ENCODE measurements around the gene ZBTB38. TPM values are rescaled to one million over a fixed set of nuclear protein-coding genes. Genes with fewer than 3 reads are reported as not detected.

Gene ZBTB38
- total RNA-seq, 1 donor from 2014 or later = 24.5 TPM

DNA sequence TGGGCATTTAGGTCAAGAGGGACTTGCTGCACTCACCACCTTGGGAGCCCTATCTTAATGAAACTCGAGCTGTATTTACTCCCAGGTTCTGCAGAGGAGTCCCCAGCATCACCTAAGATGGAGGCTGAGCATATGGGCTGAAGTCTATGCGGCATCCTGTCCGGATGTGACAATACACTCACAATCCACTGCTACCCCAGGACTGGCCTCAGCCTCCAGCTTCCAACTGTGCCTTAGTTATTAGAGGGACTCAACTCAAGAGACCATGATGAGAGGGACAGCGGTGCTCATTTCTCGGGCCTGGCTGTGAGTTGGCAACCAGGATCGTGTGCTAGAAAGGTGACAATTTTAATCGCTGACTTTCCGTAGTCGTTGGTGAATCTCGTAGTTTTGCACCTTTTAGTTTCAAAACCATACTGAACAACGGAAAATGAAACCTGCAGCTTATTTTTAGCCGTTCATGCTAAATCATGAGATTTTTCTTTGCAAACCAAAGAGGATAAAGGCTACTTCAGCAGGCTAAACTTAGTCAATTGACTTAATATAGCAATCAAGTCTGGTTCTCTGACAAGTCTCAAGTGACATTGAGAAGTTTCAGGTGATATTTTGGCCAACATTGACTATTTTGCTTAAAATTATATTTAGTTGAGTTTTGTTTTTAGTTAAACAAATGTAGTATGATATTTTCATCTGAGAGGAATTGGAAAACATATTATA lies 11.1 kb downstream of the ZBTB38 start:
- Mint-ChIP-seq H3K36me3 (peaks cover 25% of the 10 kb centered on the region), H3K4me3 (no peak overlapping the region), H3K27me3 (ENCODE audit: insufficient read depth, low read depth) (peaks cover 3% of the 10 kb centered on the region), H3K9me3 (no peaks in the 10 kb centered on the region), H3K27ac (no peak overlapping the region), H3K4me1 (peaks cover 20% of the 10 kb centered on the region)
- Histone ChIP-seq H3F3A (ENCODE audit: low read depth) (no peaks in the 10 kb centered on the region), H3K9me3 (ENCODE audit: low read depth) (no peaks in the 10 kb centered on the region), H3K27ac (no peak overlapping the region), H3K79me2 (ENCODE audit: low read depth) (no peaks in the 10 kb centered on the region), H3K4me3 (no peak overlapping the region), H3K36me3 (no peaks in the 10 kb centered on the region), H3K27me3 (no peaks in the 10 kb centered on the region), H2AFZ (replicated peaks) (no peak overlapping the region), H3K4me1 (peaks cover 16% of the 10 kb centered on the region), H4K20me1 (ENCODE audit: low read depth) (no peaks in the 10 kb centered on the region), H3K4me2 (no peak overlapping the region), H3K9ac (no peak overlapping the region)
- DNase-seq (ENCODE audit: low spot score) = no peak
- TF ChIP-seq, protein P1, sequence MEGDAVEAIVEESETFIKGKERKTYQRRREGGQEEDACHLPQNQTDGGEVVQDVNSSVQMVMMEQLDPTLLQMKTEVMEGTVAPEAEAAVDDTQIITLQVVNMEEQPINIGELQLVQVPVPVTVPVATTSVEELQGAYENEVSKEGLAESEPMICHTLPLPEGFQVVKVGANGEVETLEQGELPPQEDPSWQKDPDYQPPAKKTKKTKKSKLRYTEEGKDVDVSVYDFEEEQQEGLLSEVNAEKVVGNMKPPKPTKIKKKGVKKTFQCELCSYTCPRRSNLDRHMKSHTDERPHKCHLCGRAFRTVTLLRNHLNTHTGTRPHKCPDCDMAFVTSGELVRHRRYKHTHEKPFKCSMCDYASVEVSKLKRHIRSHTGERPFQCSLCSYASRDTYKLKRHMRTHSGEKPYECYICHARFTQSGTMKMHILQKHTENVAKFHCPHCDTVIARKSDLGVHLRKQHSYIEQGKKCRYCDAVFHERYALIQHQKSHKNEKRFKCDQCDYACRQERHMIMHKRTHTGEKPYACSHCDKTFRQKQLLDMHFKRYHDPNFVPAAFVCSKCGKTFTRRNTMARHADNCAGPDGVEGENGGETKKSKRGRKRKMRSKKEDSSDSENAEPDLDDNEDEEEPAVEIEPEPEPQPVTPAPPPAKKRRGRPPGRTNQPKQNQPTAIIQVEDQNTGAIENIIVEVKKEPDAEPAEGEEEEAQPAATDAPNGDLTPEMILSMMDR (IDR thresholded peaks at IDR 0.05) = no peak
- TF ChIP-seq EZH2phosphoT487 (IDR thresholded peaks at IDR 0.05) = no peak
- no peak for TF ChIP-seq EZH2 (IDR thresholded peaks at IDR 0.05)

DNA sequence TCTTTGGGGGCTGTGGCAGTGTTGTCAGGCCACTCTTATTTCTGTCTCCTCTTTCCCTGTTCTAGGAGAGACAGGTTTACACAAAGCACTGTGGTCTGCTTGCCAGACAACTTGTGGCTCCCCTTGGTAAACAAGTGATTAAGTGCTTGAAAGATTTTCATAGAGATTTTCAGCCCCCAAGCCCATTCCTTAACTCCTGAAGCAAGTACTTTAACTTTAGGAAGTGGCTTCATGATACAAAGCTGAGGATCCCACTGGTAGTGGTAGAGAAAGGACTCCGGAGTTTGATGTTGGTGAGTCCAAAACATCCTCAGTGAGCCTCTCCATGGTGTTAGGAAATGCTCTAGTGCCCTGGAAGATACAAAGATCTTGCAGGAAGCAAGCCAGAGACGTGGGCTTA lies 12.0 kb downstream of the ZBTB38 start:
- Mint-ChIP-seq H3K27me3 (ENCODE audit: insufficient read depth, low read depth) (peaks cover 3% of the 10 kb centered on the region), H3K27ac (no peak overlapping the region), H3K4me1 (peaks cover 25% of the 10 kb centered on the region), H3K9me3 (no peaks in the 10 kb centered on the region), H3K36me3 (peaks cover 25% of the 10 kb centered on the region), H3K4me3 (no peak overlapping the region)
- no peaks in the 10 kb centered on the region for H3K9me3 ChIP-seq (ENCODE audit: low read depth)
- H3F3A ChIP-seq (ENCODE audit: low read depth) = no peaks in the 10 kb centered on the region
- no peak overlapping the region for H3K9ac ChIP-seq
- no peak overlapping the region for H2AFZ ChIP-seq (replicated peaks)
- no peaks in the 10 kb centered on the region for H3K27me3 ChIP-seq
- H3K36me3 ChIP-seq = no peaks in the 10 kb centered on the region
- no peak overlapping the region for H3K4me3 ChIP-seq
- H4K20me1 ChIP-seq (ENCODE audit: low read depth) = no peaks in the 10 kb centered on the region
- H3K79me2 ChIP-seq (ENCODE audit: low read depth) = no peaks in the 10 kb centered on the region
- TF ChIP-seq EZH2 (IDR thresholded peaks at IDR 0.05) (no peak), EZH2phosphoT487 (IDR thresholded peaks at IDR 0.05) (no peak)
- TF ChIP-seq, protein P1 (IDR thresholded peaks at IDR 0.05) = no peak
- no peak overlapping the region for H3K27ac ChIP-seq
- H3K4me1 ChIP-seq = peaks cover 16% of the 10 kb centered on the region
- DNase-seq (ENCODE audit: low spot score) = no peak
- H3K4me2 ChIP-seq = peak overlapping the region; percentile 8

DNA sequence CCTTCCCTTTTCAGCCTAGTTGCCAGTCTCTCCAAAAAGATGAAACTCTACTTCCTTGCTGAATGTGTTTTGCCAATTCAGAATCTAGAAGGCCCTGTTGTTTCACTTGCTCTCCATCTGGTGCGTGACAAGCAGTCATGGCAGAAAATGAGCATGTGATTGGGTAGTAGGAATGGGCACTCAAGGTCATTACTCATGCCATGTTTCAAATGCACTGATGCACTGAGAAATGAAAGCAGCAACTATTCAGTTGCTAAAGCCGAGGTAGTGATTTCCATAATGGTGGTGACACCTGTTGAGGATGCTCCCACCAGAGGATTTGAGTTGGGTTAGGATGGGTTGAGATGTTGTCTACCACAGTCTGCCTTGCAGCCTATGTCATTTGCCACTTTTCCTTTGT lies 12.7 kb downstream of the ZBTB38 start:
- Histone ChIP-seq H3F3A (ENCODE audit: low read depth) (no peaks in the 10 kb centered on the region), H3K27ac (no peak overlapping the region), H3K9me3 (ENCODE audit: low read depth) (no peaks in the 10 kb centered on the region), H3K4me1 (peaks cover 16% of the 10 kb centered on the region), H3K4me3 (no peak overlapping the region), H2AFZ (replicated peaks) (no peak overlapping the region), H3K4me2 (peak overlapping the region; percentile 8), H4K20me1 (ENCODE audit: low read depth) (no peaks in the 10 kb centered on the region), H3K79me2 (ENCODE audit: low read depth) (no peaks in the 10 kb centered on the region), H3K9ac (no peak overlapping the region), H3K27me3 (no peaks in the 10 kb centered on the region), H3K36me3 (no peaks in the 10 kb centered on the region)
- peaks cover 29% of the 10 kb centered on the region for H3K4me1 Mint-ChIP-seq
- H3K9me3 Mint-ChIP-seq = no peaks in the 10 kb centered on the region
- no peak for DNase-seq (ENCODE audit: low spot score)
- no peak overlapping the region for H3K27ac Mint-ChIP-seq
- H3K36me3 Mint-ChIP-seq = peaks cover 21% of the 10 kb centered on the region
- H3K4me3 Mint-ChIP-seq = no peak overlapping the region
- TF ChIP-seq EZH2phosphoT487 (IDR thresholded peaks at IDR 0.05) = no peak
- no peak for TF ChIP-seq EZH2 (IDR thresholded peaks at IDR 0.05)
- TF ChIP-seq, protein P1 (IDR thresholded peaks at IDR 0.05) = no peak
- peaks cover 3% of the 10 kb centered on the region for H3K27me3 Mint-ChIP-seq (ENCODE audit: insufficient read depth, low read depth)
